HG03432 (cell line): Measurements from ENCODE around the gene GLIS2.

Experiments
- ATAC-seq: cut with Tn5 transposase; IDR thresholded peaks from one replicate; pipeline ENCODE4 v1.9.1; 2021; ENCODE audit warnings: mild to moderate bottlenecking, moderate library complexity; ENCODE audit not compliant: unreplicated experiment

Gene GLIS2

DNA sequence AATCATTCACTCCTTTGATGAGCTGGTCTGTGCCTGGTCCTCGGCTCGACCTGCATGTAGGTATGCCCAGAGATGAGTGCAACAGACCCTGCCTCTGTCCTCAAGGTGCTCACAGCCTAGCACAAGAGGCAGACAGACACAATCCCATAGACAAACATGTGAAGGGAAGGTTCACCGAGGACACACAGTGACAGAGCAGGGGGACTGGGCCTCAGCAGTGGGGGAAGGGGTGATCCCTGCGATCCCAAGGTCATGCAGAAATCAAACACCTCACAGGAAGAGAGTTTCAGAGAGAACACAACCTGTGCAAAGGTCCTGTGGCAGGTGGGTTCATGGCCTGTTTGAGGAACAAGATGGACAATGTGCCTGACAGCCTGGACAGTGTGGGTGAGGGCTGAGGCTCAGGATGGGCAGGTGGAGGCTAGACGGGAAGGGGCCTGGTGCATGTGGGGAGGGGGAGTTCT is 51.6 kb downstream of the GLIS2 start:
- no peak for ATAC-seq

- no peak for ATAC-seq
Observed at GRCh38 chr16:4369007-4369733, 53.3 kb downstream of the GLIS2 start.

DNA sequence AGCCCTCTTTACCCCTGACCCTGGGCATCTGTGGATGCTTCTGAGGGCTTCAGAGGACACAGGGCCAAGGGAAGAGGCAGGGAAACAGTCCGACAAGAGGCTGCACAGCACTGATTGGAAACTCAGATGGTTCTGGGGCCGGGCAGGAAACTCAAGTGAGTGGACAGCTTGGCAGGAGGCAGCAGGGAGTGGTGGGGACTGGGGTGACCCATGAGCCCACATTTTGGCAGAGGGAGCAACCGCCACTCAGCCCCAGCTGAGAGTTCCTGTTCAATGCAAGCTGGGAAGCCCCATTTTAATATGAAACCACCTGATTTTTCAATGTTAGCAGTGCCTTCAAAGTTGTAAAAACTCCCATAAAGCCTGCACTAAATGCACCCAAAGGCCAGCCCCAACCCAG is 54.3 kb downstream of the GLIS2 start:
- ATAC-seq, result no peak

DNA sequence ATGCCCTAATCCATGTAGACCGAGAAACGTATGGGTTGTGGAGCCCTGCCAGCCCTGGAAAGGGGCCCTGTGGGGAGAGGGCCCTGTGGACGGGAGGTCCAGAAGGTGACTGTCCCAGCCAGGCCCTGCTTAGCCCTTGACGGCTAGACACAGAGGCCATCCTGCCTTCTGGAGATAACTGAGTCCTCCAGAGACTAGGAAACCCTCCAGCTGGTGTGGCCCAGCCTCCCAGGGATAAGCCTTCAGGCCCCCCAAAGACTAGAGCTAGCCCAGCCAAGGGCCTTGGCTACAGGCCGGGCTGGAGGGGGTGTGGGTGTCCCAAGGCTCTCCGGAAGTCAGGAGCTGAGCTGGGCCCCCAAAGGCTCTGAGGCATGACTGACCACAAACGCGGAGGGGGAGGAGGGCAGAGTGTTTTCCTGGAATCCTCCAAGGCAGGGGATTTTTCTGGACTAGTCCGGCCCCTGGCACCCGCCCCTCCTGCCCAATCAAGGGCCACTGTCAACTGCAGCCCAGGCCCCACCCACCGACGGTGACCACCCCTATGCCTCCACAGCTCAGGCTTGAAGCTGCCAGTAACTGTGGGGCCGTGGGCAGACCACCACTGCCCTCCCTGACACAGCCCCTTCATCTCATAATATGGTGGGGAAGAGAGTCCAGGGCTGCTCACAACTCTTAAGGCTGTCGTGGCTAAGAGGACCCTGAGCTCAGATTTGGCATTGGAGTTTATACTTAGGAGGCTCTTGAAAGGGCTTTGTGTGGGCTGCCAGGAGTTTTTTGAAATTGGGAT is 54.9 kb downstream of the GLIS2 start:
- no peak for ATAC-seq

- peak; percentile 52 for ATAC-seq
Observed at GRCh38 chr16:4371357-4372000, 55.6 kb downstream of the GLIS2 start, which contains the start of gene VASN. Gene VASN (plus strand): TSS chr16:4371848. CDS start chr16:4380878, 9,030 bp downstream.

GRCh38 chr16:4372001-4372577 is 56.2 kb downstream of the GLIS2 start:
- ATAC-seq, result peak; percentile 31

DNA sequence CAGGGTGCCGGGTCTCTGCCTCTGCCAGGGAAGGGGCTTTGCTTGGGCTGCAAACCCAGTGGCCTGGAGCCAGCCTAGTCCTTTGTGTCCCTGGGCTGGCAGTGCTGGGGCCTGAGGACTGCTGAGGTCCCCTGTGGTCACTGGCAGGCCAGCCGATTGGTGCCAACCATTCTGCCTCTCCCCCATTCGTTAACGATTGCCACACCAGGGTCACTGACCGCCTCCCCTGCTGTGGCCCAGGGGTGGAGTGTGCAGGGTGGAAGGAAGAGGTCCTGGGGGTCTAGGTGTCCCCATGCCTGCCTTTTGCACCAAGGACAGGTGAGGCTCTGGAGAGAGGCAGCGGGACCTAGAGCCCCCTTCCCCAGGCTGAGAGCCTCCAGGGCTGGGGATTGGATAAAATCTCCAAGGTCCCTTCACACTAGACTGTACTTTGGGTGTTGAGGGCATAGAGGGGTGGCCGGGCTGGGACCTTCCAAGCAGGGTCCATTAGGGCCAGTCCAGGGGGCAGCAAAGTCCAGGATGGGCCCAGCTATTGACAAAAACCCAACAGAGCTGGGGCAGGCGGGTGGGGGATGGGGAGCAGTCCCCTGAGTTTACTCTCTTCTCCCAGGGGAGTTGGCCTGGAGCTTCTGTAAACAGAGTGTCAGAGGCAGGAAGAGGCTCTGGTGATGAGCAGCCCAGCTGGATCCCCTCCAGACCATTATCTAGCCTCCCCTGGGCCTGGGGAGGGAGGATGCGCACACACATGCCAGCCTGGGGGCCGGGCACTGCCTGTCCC is 56.9 kb downstream of the GLIS2 start:
- no peak for ATAC-seq

DNA sequence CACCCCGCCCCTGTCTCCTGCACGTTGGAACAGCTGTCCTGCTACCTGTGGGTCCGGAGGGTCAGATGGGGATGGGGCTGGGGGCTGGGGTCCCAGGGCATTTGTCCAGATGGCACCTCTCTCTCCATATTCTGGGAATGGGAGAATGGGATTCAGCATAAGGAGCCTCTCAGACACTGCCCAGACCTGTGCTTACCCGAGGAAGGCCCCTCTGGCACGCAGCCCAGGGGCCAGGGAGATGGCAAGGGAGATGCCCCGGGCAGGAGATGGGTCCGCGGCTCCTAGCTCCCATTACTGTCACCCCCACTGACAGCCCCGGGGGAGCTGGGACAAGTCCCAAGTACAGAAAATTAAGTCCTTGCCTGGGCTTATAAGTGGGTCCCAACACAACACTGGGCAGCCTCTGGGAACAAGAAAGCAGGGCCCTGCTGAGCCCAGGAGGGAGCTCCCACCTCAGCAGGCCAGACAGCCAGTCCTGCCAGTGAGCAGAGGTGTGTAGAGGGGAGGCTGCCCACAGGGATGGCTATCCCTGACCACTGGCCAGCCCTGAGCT is 57.6 kb downstream of the GLIS2 start:
- ATAC-seq, result no peak

- no peak for ATAC-seq
Observed at GRCh38 chr16:4373909-4374742, 58.3 kb downstream of the GLIS2 start.

DNA sequence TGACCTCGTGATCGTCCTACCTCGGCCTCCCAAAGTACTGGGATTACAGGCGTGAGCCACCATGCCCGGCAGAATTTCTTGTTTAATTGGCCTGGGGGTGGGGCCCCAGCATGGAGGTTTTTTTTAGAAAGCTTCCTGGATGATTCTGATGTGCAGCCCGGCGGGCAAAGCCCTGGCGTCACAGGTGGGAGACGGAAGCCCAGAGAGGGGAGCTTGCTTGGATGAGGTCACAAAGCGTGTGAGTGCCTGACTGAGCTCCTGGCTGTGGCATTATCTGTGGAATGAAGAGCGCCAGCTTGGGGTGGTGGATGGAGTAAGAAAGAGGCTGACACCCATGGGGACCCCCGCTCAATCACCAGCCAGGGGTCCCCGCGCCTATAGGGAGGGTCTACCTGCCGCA is 59.9 kb downstream of the GLIS2 start:
- ATAC-seq, result no peak

GRCh38 chr16:4376126-4376892 is 60.4 kb downstream of the GLIS2 start:
- no peak for ATAC-seq

GRCh38 chr16:4376893-4377572 is 61.2 kb downstream of the GLIS2 start:
- no peak for ATAC-seq

GRCh38 chr16:4377573-4378154 is 61.8 kb downstream of the GLIS2 start:
- no peak for ATAC-seq

DNA sequence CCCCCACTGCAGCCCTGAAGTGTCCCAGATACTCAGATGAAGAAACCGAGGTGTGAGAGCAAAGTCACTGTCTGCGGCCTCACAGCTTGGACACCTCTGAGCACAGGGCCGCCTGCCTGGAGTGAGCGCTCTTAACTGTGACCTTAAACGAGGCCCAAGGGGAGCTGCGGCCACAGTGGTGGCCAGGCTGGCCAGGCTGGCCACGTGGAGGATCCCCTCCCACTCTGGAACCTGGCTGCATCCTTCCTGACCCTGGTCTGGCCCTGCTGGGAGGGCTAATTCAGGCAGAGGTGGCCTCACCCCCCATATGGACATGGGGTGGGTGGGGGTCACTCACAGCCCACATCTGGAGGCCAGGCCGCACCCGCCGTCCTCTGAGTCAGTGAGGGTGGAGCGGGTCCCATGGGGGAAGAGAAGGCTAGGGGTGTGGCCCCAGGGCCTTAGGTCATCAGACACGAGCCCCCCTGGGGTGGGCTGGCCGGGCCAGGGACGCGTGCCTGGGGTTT is 62.3 kb downstream of the GLIS2 start:
- no peak for ATAC-seq

DNA sequence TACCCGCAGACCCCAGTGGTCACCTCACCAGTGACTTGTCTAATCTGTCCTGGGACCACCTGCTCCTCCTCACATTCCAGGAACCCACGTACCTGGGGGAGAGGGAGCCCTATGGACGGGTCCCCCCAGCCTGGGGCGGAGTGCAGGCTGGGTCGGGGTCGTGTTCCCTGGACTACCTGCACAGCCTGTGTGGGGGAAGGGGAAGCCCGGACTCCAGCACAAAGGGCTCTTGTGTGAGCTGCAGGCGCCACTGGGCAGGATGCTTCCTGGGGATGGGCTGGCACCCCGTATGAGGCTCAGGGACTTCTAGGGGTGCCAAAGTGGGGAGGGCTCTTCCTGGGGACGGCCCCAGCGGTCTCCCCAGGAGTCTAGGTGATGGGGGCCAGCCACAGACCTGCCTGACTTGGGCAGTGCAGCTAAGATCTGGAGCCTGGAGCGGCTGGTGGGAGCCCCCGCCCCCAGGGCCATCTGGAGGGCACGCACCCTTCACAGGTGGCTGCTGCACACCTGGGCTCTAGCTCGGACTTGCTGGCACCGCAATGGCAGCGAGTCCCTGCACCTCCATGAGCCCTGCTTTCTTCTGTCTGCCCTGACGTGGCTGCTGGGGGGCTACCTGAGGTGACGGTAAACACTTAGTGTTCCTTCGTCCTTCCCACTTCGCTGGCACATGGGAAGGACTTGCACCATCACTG is 63.3 kb downstream of the GLIS2 start:
- no peak for ATAC-seq

- ATAC-seq, result no peak
Observed at GRCh38 chr16:4380119-4381063, 64.5 kb downstream of the GLIS2 start.
